ENCODE data around the gene TVP23A.

TVP23A gene

GRCh38 chr16:10740845-10741208, 77.8 kb downstream of the TVP23A start (continued):
- TF ChIP-seq TSHZ1 (tag by site-specific recombination; IDR thresholded peaks at IDR 0.05; ENCODE audit: borderline replicate concordance) (no peak), KLF8 (tag by site-specific recombination; IDR thresholded peaks at IDR 0.05) (no peak)

DNA sequence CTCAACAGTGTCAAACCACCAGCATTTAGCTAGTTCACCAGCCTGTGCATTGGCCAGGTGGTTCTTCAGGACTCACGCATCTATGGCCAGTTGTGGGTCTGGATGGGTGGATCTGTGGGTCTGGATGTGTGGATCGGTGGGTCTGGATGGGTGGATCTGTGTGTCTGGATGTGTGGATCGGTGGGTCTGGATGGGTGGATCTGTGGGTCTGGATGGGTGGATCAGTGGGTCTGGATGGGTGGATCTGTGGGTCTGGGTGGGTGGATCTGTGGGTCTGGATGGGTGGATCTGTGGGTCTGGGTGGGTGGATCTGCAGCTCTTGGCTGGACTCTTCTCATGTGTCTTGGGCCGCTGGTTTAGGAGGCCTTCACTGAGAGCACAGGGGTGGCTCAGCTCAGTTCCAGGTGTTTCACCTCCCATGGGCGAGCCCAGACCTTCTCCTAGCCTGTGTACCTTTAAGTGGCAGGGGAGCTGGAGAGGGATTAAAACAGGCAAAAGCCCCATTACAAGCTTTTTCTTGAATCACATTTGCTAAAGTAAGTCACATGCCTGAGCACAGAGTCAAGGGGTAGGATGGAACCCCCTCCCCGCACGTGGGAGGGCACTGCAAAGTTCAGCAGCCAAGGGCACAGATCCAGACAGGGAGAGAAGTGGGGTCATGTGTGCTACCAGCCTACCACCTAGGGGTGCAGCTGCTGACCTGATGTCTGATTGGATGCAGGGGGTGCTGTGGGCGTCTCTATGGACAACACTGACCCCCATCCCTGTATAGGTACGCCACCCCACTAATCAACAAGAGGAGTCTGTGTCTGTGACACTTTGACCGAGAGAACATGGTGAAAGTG, 78.4 kb downstream of the TVP23A start:
- TF ChIP-seq ZNF701 (tag by site-specific recombination; IDR thresholded peaks at IDR 0.05) (no peak), EGR2 (tag by site-specific recombination; IDR thresholded peaks at IDR 0.05; ENCODE audit: low read depth) (peak; percentile 94), ZFHX2 (tag by site-specific recombination; conservative IDR thresholded peaks at IDR 0.05) (peak; percentile 42)
- ChIA-PET POLR2A (no interaction called here), CTCF (interaction anchor here (0.7 to 6.4 kb wide), 3 partner anchors 219 to 230 kb away, joined by 3 to 101 read pairs (median 4); no protein-coding TSS in a partner anchor)
- H3K36me3 ChIP-seq (ENCODE audit: control insufficient read depth in 2 of 2, insufficient read depth in 1 of 2, low read length in 2 of 2) = no peaks in the 10 kb centered on the region; a peak in 1 of 3 replicates
- no peak overlapping the region for H3K4me3 ChIP-seq (ENCODE audit: low read depth, low read length)
- no peaks in the 10 kb centered on the region for H3K9me3 ChIP-seq (ENCODE audit: control insufficient read depth, insufficient read depth, low read depth, low read length)
- no peak overlapping the region for H3K27ac ChIP-seq (ENCODE audit: extremely low read depth, low read depth, low read length)
- no peaks in the 10 kb centered on the region; the same call in 1 of the 2 replicates for H3K4me1 ChIP-seq (ENCODE audit: control insufficient read depth, insufficient read depth, low read length)

- no peak overlapping the region for H3K4me3 ChIP-seq (ENCODE audit: low read depth, low read length)
- no peak overlapping the region for H3K27ac ChIP-seq (ENCODE audit: extremely low read depth, low read depth, low read length)
- ChIA-PET POLR2A (interaction anchor here (0.7 kb wide), 1 partner anchor 55 kb away, joined by 6 read pairs; no protein-coding TSS in a partner anchor), CTCF (interaction anchor here (0.6 to 6.4 kb wide), 11 partner anchors 85 to 1635 kb away, joined by 3 to 101 read pairs (median 4); partner anchors contain the start of gene GRIN2A)
- H3K9me3 ChIP-seq (ENCODE audit: control insufficient read depth, insufficient read depth, low read depth, low read length) = no peaks in the 10 kb centered on the region
- no peaks in the 10 kb centered on the region; the same call in 1 of the 2 replicates for H3K4me1 ChIP-seq (ENCODE audit: control insufficient read depth, insufficient read depth, low read length)
- no peaks in the 10 kb centered on the region for H3K36me3 ChIP-seq (ENCODE audit: control insufficient read depth in 2 of 2, insufficient read depth in 1 of 2, low read length in 2 of 2)
- peak; percentile 78 for TF ChIP-seq ZFHX2 (tag by site-specific recombination; conservative IDR thresholded peaks at IDR 0.05)
- TF ChIP-seq ZBTB21 (tag by site-specific recombination; IDR thresholded peaks at IDR 0.05) = peak; percentile 13; the same call in 1 of the 2 replicates
- peak; percentile 77 for TF ChIP-seq KLF8 (tag by site-specific recombination; IDR thresholded peaks at IDR 0.05)
- TF ChIP-seq, protein P1, sequence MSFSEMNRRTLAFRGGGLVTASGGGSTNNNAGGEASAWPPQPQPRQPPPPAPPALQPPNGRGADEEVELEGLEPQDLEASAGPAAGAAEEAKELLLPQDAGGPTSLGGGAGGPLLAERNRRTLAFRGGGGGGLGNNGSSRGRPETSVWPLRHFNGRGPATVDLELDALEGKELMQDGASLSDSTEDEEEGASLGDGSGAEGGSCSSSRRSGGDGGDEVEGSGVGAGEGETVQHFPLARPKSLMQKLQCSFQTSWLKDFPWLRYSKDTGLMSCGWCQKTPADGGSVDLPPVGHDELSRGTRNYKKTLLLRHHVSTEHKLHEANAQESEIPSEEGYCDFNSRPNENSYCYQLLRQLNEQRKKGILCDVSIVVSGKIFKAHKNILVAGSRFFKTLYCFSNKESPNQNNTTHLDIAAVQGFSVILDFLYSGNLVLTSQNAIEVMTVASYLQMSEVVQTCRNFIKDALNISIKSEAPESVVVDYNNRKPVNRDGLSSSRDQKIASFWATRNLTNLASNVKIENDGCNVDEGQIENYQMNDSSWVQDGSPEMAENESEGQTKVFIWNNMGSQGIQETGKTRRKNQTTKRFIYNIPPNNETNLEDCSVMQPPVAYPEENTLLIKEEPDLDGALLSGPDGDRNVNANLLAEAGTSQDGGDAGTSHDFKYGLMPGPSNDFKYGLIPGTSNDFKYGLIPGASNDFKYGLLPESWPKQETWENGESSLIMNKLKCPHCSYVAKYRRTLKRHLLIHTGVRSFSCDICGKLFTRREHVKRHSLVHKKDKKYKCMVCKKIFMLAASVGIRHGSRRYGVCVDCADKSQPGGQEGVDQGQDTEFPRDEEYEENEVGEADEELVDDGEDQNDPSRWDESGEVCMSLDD (tag by site-specific recombination; IDR thresholded peaks at IDR 0.05) = 0 out of 2 replicates have a peak, but pooled peaks have one; percentile 38
- TF ChIP-seq ZNF416 (tag by site-specific recombination; IDR thresholded peaks at IDR 0.05) = no peak
- TF ChIP-seq ZNF660 (tag by site-specific recombination; IDR thresholded peaks at IDR 0.05) = peak; percentile 24; the same call in 1 of the 2 replicates
- peak; percentile 75 for TF ChIP-seq ZNF449 (tag by site-specific recombination; IDR thresholded peaks at IDR 0.05)
- TF ChIP-seq ZNF274 (IDR thresholded peaks at IDR 0.05; ENCODE audit: low read length) = no peak
- no peak for TF ChIP-seq ZNF274 (tag by site-specific recombination; IDR thresholded peaks at IDR 0.05; ENCODE audit: borderline replicate concordance)
- no peak for TF ChIP-seq ZNF214 (tag by site-specific recombination; IDR thresholded peaks at IDR 0.05; ENCODE audit: borderline replicate concordance)
- TF ChIP-seq ATF2 (tag by site-specific recombination; IDR thresholded peaks at IDR 0.05; ENCODE audit: low read depth) = no peak
- TF ChIP-seq, protein P2, sequence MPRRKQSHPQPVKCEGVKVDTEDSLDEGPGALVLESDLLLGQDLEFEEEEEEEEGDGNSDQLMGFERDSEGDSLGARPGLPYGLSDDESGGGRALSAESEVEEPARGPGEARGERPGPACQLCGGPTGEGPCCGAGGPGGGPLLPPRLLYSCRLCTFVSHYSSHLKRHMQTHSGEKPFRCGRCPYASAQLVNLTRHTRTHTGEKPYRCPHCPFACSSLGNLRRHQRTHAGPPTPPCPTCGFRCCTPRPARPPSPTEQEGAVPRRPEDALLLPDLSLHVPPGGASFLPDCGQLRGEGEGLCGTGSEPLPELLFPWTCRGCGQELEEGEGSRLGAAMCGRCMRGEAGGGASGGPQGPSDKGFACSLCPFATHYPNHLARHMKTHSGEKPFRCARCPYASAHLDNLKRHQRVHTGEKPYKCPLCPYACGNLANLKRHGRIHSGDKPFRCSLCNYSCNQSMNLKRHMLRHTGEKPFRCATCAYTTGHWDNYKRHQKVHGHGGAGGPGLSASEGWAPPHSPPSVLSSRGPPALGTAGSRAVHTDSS (tag by site-specific recombination; IDR thresholded peaks at IDR 0.05) = no peak
- no peak for TF ChIP-seq ZNF146 (tag by site-specific recombination; IDR thresholded peaks at IDR 0.05)
- no peak for TF ChIP-seq ZNF132 (tag by site-specific recombination; IDR thresholded peaks at IDR 0.05; ENCODE audit: borderline replicate concordance)
- TF ChIP-seq SALL2 (tag by site-specific recombination; IDR thresholded peaks at IDR 0.05; ENCODE audit: borderline replicate concordance) = no peak
Observed at GRCh38 chr16:10738231-10739077, 80.1 kb downstream of the TVP23A start.

Data from HEK293 (cell line).